ENCODE measurements around the gene HOOK2.
"Not testable (repeated sequence)": the region's sequence is repeated elsewhere in the genome, so short reads cannot be mapped to it uniquely, and the experiment has no call there.

DNA sequence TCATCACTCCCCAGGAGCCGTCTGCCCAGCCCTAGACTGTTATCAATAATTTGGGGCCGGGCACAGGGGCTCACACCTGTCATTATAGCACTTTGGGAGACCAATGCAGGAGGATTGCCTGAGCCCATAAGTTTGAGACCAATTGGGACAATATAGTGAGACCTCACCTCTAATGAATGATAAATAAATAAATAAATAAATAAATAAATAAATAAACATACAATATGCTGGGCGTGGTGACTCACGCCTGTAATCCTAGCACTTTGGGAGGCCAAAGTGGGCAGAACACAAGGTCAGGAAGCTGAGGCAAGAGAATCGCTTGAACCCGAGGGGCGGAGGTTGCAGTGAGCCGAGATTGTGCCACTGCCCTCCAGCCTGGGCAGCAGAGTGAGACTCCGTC is 62.0 kb downstream of the HOOK2 start:
- TF ChIP-seq, protein P1, sequence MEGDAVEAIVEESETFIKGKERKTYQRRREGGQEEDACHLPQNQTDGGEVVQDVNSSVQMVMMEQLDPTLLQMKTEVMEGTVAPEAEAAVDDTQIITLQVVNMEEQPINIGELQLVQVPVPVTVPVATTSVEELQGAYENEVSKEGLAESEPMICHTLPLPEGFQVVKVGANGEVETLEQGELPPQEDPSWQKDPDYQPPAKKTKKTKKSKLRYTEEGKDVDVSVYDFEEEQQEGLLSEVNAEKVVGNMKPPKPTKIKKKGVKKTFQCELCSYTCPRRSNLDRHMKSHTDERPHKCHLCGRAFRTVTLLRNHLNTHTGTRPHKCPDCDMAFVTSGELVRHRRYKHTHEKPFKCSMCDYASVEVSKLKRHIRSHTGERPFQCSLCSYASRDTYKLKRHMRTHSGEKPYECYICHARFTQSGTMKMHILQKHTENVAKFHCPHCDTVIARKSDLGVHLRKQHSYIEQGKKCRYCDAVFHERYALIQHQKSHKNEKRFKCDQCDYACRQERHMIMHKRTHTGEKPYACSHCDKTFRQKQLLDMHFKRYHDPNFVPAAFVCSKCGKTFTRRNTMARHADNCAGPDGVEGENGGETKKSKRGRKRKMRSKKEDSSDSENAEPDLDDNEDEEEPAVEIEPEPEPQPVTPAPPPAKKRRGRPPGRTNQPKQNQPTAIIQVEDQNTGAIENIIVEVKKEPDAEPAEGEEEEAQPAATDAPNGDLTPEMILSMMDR (conservative IDR thresholded peaks at IDR 0.05; ENCODE audit: low read length) = not testable (repeated sequence)
- TF ChIP-seq EZH2phosphoT487 (IDR thresholded peaks at IDR 0.05; ENCODE audit: borderline replicate concordance) = not testable (repeated sequence)
